CD14-positive monocyte (primary cell): Measurements from ENCODE around the gene RRP12. TPM values are rescaled to one million over a fixed set of nuclear protein-coding genes. Genes with fewer than 3 reads are reported as not detected.

Experiments used
- DNase-seq, 3 donors: peaks; one replicate each; pipeline ENCODE4 v3.0.0-alpha.2; 2011 to 2022
- H2AFZ ChIP-seq: 2 replicates; pipeline ENCODE4 v1.6.0; 2012; ENCODE audit warnings: mild to moderate bottlenecking, low read depth, low read length, inconsistent platforms; ENCODE audit not compliant: insufficient read depth, poor library complexity, severe bottlenecking
- H3K27ac ChIP-seq, 2 donors: 1 replicate in 1 of 2; 2 replicates in 1 of 2; pipeline ENCODE4 v1.5.1; 2012 to 2013; ENCODE audit warnings: low read length in 2 of 2, control low read depth in 1 of 2, inconsistent platforms in 1 of 2, low read depth in 1 of 2, mild to moderate bottlenecking in 1 of 2
- H3K27me3 ChIP-seq, 2 donors: one replicate each; pipeline versions ENCODE4 v1.6.0 to v1.6.1; 2011 to 2013; ENCODE audit warnings: low read length in 2 of 2; ENCODE audit not compliant: control insufficient read depth in 2 of 2, insufficient read depth in 2 of 2
- H3K36me3 ChIP-seq, 2 donors: replicated peaks in 1 of 2; 1 replicate in 1 of 2; 2 replicates in 1 of 2; pipeline versions ENCODE4 v1.5.1 to v1.6.1; 2012 to 2013; ENCODE audit warnings: low read length in 2 of 2, control low read depth in 1 of 2, inconsistent platforms in 1 of 2, mild to moderate bottlenecking in 1 of 2; ENCODE audit not compliant: insufficient read depth in 2 of 2, control insufficient read depth in 1 of 2
- H3K4me1 ChIP-seq, 2 donors: 1 replicate in 1 of 2; 2 replicates in 1 of 2; pipeline versions ENCODE4 v1.5.1 to v1.6.1; 2012 to 2013; ENCODE audit warnings: low read length in 2 of 2, control low read depth in 1 of 2, inconsistent platforms in 1 of 2, mild to moderate bottlenecking in 1 of 2, moderate library complexity in 1 of 2; ENCODE audit not compliant: insufficient read depth in 2 of 2, control insufficient read depth in 1 of 2
- H3K4me2 ChIP-seq: replicated peaks from 2 replicates; pipeline ENCODE3; 2012; ENCODE audit warnings: low read length, moderate library complexity, mild to moderate bottlenecking; ENCODE audit not compliant: poor library complexity, severe bottlenecking; ENCODE audit errors: extremely low read depth
- H3K4me3 ChIP-seq, 3 experiments: fragments of 200-600 bp in 1 of 3; sonication (generic) in 1 of 3; replicated peaks in 1 of 3; 1 replicate in 2 of 3; 2 replicates in 1 of 3; pipeline ENCODE4 v1.5.1; 2011 to 2013; ENCODE audit warnings: low read length in 3 of 3, mild to moderate bottlenecking in 3 of 3, control low read depth in 2 of 3, low read depth in 2 of 3, inconsistent platforms in 1 of 3, moderate library complexity in 1 of 3
- H3K79me2 ChIP-seq: 2 replicates; pipeline ENCODE4 v1.6.0; 2012; ENCODE audit warnings: mild to moderate bottlenecking, control low read depth, inconsistent platforms, low read length, moderate library complexity; ENCODE audit not compliant: insufficient read depth
- H3K9ac ChIP-seq: 2 replicates; pipeline ENCODE4 v1.6.0; 2017; ENCODE audit warnings: low read length, mild to moderate bottlenecking; ENCODE audit not compliant: insufficient read depth, poor library complexity, severe bottlenecking
- H3K9me3 ChIP-seq, 2 donors: replicated peaks in 1 of 2; 1 replicate in 1 of 2; 2 replicates in 1 of 2; pipeline versions ENCODE4 v1.5.1 to v1.6.1; 2012 to 2013; ENCODE audit warnings: low read length in 2 of 2, control low read depth in 1 of 2; ENCODE audit not compliant: control insufficient read depth in 1 of 2, insufficient read depth in 1 of 2
- H4K20me1 ChIP-seq: 2 replicates; pipeline ENCODE4 v1.6.0; 2012; ENCODE audit warnings: mild to moderate bottlenecking, low read length, control low read depth, moderate library complexity; ENCODE audit not compliant: insufficient read depth
- H3K27ac Mint-ChIP-seq, 7 donors: one replicate each; pipeline ENCODE4 v1.8.0; 2020; ENCODE audit warnings: mild to moderate bottlenecking in 7 of 7, mixed read lengths in 7 of 7, moderate library complexity in 6 of 7, inconsistent platforms in 2 of 7
- H3K27me3 Mint-ChIP-seq, 3 donors: one replicate each; pipeline ENCODE4 v1.8.0; 2021 to 2022; ENCODE audit warnings: low read depth in 3 of 3, mild to moderate bottlenecking in 3 of 3, mixed read lengths in 3 of 3, moderate library complexity in 3 of 3, inconsistent platforms in 1 of 3
- H3K36me3 Mint-ChIP-seq, 2 donors: one replicate each; pipeline ENCODE4 v1.8.0; 2020; ENCODE audit warnings: mixed read lengths in 2 of 2, inconsistent platforms in 1 of 2, mild to moderate bottlenecking in 1 of 2
- H3K4me1 Mint-ChIP-seq: one replicate; pipeline ENCODE4 v1.8.0; 2020; ENCODE audit warnings: mild to moderate bottlenecking, mixed read lengths
- H3K4me3 Mint-ChIP-seq, 2 donors: one replicate each; pipeline ENCODE4 v1.8.0; 2020; ENCODE audit warnings: mild to moderate bottlenecking in 2 of 2, mixed read lengths in 2 of 2, moderate library complexity in 1 of 2
- H3K9me3 Mint-ChIP-seq, 7 donors: one replicate each; pipeline ENCODE4 v1.8.0; 2020 to 2022; ENCODE audit warnings: mixed read lengths in 7 of 7, mild to moderate bottlenecking in 6 of 7, moderate library complexity in 6 of 7, inconsistent platforms in 2 of 7
- WGBS: methylation state at CpG from one replicate; pipeline ENCODE4 v1.1.5; 2013; ENCODE audit warnings: missing lambda C conversion rate; ENCODE audit not compliant: insufficient coverage; 5-methylcytosine and 5-hydroxymethylcytosine counted together
- intact Hi-C, 2 donors: fragments of 100-400 bp; cut with micrococcal nuclease; formaldehyde crosslinking; loops; one replicate each; pipeline versions ENCODE4 v1.15.0 to v1.15.1; 2023
- polyA plus RNA-seq, 3 donors: library from polyadenylated mRNA; depleted of rRNA in 1 of 3; unstranded in 2 of 3; stranded (reverse) in 1 of 3; fragments of 300-500 nt in 2 of 3; fragments of >200 nt in 1 of 3; fragmentation: Illumina TruSeq in 2 of 3; gene quantifications; 1 replicate in 2 of 3; 2 replicates in 1 of 3; pipeline ENCODE4 v1.2.3, GENCODE V29; 2012 to 2021
- TF ChIP-seq, protein P1 (sequence below): fragments of 200-600 bp; IDR thresholded peaks from one replicate; pipeline ENCODE4 v1.8.0; 2022; ENCODE audit warnings: antibody characterized with exemption, mild to moderate bottlenecking

The RRP12 gene
- polyA plus RNA-seq, 3 donors, result 31.0 to 98.7 (median 44.3) TPM

DNA sequence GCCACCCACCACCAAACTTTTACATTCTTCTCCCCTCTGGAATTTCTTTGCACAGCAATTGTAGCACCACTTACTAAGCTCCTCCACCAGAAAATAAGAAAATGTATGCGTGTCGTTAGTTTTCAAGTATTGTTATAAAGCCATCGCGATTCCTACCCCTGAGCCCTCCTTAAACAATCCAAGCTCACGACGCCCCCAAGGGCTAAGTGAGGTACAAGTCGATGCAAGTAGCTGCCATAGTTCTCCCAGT lies 67.9 kb downstream of the RRP12 start:
- Histone ChIP-seq H4K20me1 (peaks cover 57% of the 10 kb centered on the region), H3K4me3 (peak overlapping the region; percentile 87 to 99 (median 90)), H3K4me2 (peak overlapping the region; percentile 82), H3K27ac (peak overlapping the region; percentile 70 to 92), H3K79me2 (peaks cover 66% of the 10 kb centered on the region), H3K27me3 (no peaks in the 10 kb centered on the region), H3K4me1 (peaks cover 58 to 77% of the 10 kb centered on the region in 2 donors), H2AFZ (no peak overlapping the region), H3K9me3 (no peaks in the 10 kb centered on the region), H3K9ac (peak overlapping the region; percentile 87), H3K36me3 (peaks cover 14 to 39% of the 10 kb centered on the region in 2 donors)
- H3K4me3 Mint-ChIP-seq, result peak overlapping the region; percentile 98 to 99
- H3K27ac Mint-ChIP-seq, result peak overlapping the region; percentile 94 to 99 (median 97)
- H3K36me3 Mint-ChIP-seq, result peaks cover 41 to 54% of the 10 kb centered on the region in 2 donors
- H3K9me3 Mint-ChIP-seq, result peaks cover 0 to 5% (median 2%) of the 10 kb centered on the region in 7 donors
- WGBS, result 0% methylated on average over 3 of the region's 7 CpGs
- H3K27me3 Mint-ChIP-seq, result peaks cover 0 to 3% (median 2%) of the 10 kb centered on the region in 3 donors
- H3K4me1 Mint-ChIP-seq, result peaks cover 78% of the 10 kb centered on the region
- intact Hi-C loops, result loop anchor here (2.0 to 10.0 kb wide), 6 partner anchors 34 to 162 kb away; partner anchors contain the start of genes ARHGAP19 (in 2 of the 2), MMS19 (in 1 of the 2), PGAM1 (in 1 of the 2) and UBTD1 (in 1 of the 2)
- DNase-seq, result no peak
- TF ChIP-seq, protein P1, sequence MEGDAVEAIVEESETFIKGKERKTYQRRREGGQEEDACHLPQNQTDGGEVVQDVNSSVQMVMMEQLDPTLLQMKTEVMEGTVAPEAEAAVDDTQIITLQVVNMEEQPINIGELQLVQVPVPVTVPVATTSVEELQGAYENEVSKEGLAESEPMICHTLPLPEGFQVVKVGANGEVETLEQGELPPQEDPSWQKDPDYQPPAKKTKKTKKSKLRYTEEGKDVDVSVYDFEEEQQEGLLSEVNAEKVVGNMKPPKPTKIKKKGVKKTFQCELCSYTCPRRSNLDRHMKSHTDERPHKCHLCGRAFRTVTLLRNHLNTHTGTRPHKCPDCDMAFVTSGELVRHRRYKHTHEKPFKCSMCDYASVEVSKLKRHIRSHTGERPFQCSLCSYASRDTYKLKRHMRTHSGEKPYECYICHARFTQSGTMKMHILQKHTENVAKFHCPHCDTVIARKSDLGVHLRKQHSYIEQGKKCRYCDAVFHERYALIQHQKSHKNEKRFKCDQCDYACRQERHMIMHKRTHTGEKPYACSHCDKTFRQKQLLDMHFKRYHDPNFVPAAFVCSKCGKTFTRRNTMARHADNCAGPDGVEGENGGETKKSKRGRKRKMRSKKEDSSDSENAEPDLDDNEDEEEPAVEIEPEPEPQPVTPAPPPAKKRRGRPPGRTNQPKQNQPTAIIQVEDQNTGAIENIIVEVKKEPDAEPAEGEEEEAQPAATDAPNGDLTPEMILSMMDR, result no peak

GRCh38 chr10:97332591-97333350 lies 68.4 kb downstream of the RRP12 start:
- no peaks in the 10 kb centered on the region for H3K9me3 ChIP-seq
- H3K79me2 ChIP-seq, result peaks cover 71% of the 10 kb centered on the region
- TF ChIP-seq, protein P1, result no peak
- peak in 1 of 3 donors; percentile 32 for DNase-seq
- H3K27ac ChIP-seq, result peak overlapping the region; percentile 70 to 92
- no peak overlapping the region for H2AFZ ChIP-seq
- peaks cover 62% of the 10 kb centered on the region for H4K20me1 ChIP-seq
- H3K27me3 ChIP-seq, result no peaks in the 10 kb centered on the region
- peak overlapping the region; percentile 98 to 99 for H3K4me3 Mint-ChIP-seq
- H3K4me1 ChIP-seq, result peaks cover 63 to 77% of the 10 kb centered on the region in 2 donors
- peaks cover 0 to 3% (median 2%) of the 10 kb centered on the region in 3 donors for H3K27me3 Mint-ChIP-seq
- H3K27ac Mint-ChIP-seq, result peak overlapping the region; percentile 94 to 99 (median 97)
- peaks cover 46 to 59% of the 10 kb centered on the region in 2 donors for H3K36me3 Mint-ChIP-seq
- H3K9ac ChIP-seq, result peak overlapping the region; percentile 87
- H3K9me3 Mint-ChIP-seq, result peaks cover 0 to 5% (median 2%) of the 10 kb centered on the region in 7 donors
- WGBS, result 27% methylated on average over 9 of the region's 18 CpGs
- peaks cover 14 to 44% of the 10 kb centered on the region in 2 donors for H3K36me3 ChIP-seq
- H3K4me1 Mint-ChIP-seq, result peaks cover 78% of the 10 kb centered on the region
- intact Hi-C loops, result loop anchor here (2.0 to 10.0 kb wide), 6 partner anchors 35 to 162 kb away; partner anchors contain the start of genes ARHGAP19 (in 2 of the 2), MMS19 (in 1 of the 2), PGAM1 (in 1 of the 2) and UBTD1 (in 1 of the 2)
- peak overlapping the region; percentile 87 to 99 (median 90) for H3K4me3 ChIP-seq
- H3K4me2 ChIP-seq, result peak overlapping the region; percentile 82
